Coronary artery (tissue), 2 donors: Measurements from ENCODE around the gene RECK.

ENCODE experiments used
- DNase-seq: peaks from one replicate; pipeline ENCODE4 v3.0.0-alpha.2; 2017; ENCODE audit warnings: low spot score
- H3K27ac ChIP-seq, 2 donors: fragments of 200-600 bp; sonication (generic); one replicate each; pipeline ENCODE4 v1.5.1; 2016 to 2019
- H3K4me3 ChIP-seq: fragments of 200-600 bp; sonication (generic); 2 replicates; pipeline ENCODE4 v1.5.1; 2016; ENCODE audit warnings: mild to moderate bottlenecking, moderate library complexity
- TF ChIP-seq, protein P1 (sequence below): fragments of 200-600 bp; sonication (generic); IDR thresholded peaks from one replicate; pipeline ENCODE4 v1.5.1; 2019; ENCODE audit warnings: antibody characterized with exemption

Gene RECK

DNA sequence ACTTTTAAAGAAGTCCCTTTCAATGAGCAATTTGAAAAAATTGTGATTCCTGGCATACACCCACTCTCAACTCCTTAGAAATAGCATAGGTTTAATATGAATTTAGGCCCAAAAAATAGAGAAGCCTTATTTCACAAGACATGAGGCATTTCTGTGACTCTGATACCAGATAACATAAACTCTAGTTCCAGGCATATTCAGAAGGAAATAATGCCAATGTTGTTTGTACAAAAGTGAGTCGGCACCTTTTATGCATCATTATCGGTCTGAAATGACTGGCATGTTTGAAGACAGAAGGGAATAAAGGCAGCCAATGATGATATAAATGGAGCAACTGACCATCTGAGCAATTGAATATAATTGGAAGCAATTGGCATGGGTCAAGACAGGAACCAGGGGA is 19.4 kb upstream of the RECK start:
- no peak for DNase-seq
- TF ChIP-seq, protein P1, sequence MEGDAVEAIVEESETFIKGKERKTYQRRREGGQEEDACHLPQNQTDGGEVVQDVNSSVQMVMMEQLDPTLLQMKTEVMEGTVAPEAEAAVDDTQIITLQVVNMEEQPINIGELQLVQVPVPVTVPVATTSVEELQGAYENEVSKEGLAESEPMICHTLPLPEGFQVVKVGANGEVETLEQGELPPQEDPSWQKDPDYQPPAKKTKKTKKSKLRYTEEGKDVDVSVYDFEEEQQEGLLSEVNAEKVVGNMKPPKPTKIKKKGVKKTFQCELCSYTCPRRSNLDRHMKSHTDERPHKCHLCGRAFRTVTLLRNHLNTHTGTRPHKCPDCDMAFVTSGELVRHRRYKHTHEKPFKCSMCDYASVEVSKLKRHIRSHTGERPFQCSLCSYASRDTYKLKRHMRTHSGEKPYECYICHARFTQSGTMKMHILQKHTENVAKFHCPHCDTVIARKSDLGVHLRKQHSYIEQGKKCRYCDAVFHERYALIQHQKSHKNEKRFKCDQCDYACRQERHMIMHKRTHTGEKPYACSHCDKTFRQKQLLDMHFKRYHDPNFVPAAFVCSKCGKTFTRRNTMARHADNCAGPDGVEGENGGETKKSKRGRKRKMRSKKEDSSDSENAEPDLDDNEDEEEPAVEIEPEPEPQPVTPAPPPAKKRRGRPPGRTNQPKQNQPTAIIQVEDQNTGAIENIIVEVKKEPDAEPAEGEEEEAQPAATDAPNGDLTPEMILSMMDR, result no peak
- no peak overlapping the region for H3K4me3 ChIP-seq

DNA sequence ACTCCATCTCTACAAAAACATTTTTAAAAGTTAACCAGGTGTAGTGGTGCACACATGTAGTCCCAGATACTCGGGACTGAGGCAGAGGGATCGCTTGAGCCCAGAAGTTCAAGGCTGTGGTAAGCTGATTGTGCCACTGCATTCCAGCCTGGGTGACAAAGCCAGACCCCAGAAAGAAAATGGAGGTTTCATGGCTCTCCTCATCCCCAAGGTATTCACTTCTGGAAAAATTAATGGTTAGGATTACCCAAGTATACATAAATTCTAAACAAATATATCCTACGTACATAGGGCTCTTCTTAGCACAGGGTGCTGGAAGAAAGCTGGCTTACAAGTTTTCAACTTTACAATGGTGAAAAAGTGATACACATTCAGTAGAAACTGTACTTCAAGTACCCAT is 18.6 kb upstream of the RECK start:
- no peak for DNase-seq
- Histone ChIP-seq H3K4me3 (no peak overlapping the region), H3K27ac (no peak overlapping the region)
- TF ChIP-seq, protein P1, result no peak

More for the DNA sequence above, 19.4 kb upstream of the RECK start:
- no peak overlapping the region for H3K27ac ChIP-seq

DNA sequence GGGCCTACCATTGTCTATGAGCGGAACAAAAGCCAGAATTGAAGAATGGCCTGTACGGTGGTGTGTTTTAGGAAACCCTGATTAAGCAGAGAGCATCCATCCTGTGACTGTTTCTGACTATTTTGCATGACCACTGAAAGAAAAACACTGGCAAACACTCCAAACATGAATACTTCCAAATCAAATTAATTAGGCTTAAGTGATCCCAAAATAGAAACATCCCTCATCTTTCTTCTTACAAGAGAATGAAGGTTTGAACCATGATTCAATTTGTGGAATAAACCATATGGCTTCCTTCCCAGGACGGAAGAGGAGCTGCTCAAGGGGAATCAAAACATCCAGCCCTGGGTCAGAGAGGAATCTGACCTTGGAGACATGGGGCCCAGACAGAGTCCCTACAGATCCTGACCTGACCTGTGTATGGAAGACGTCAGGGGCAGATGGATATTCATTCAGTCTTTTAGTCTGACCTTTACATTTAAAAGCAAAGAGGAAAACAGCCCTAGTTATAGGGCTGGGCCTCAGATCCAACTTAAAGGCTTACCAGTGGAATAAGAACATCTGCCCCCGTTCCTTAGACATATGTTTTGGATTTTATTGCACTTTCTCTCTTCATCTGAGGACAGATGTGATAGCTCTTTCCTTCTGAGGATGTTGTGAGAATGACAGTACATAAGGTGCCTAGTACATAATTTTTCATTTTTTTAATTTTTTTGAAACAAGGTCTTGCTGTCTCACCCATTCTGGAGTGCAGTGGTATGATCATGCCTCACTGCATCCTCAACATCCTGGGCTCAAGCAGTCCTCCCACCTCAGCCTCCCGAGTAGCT is 17.6 kb upstream of the RECK start:
- Histone ChIP-seq H3K27ac (no peak overlapping the region), H3K4me3 (no peak overlapping the region)
- DNase-seq, result no peak
- TF ChIP-seq, protein P1, result no peak

DNA sequence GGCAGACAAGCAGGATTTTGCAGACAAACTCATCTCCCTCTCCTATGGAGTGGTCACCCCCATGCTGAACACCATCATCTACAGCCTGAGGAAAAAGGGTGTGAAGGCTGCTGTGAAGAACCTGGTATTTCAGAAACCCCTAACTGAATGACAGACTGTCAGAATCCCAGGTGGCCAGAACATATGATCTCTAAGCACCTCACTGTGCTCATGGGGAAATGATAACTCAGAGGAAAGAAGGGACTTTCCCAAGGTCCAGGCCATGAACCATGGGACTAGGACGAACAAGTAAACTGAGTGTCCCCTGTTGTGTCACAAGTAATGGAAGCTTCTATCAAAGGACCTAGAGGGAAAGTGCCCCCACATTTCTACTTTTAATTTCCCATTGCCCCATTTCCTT is 14.7 kb upstream of the RECK start:
- TF ChIP-seq, protein P1, result no peak
- no peak for DNase-seq
- Histone ChIP-seq H3K27ac (no peak overlapping the region), H3K4me3 (no peak overlapping the region)

DNA sequence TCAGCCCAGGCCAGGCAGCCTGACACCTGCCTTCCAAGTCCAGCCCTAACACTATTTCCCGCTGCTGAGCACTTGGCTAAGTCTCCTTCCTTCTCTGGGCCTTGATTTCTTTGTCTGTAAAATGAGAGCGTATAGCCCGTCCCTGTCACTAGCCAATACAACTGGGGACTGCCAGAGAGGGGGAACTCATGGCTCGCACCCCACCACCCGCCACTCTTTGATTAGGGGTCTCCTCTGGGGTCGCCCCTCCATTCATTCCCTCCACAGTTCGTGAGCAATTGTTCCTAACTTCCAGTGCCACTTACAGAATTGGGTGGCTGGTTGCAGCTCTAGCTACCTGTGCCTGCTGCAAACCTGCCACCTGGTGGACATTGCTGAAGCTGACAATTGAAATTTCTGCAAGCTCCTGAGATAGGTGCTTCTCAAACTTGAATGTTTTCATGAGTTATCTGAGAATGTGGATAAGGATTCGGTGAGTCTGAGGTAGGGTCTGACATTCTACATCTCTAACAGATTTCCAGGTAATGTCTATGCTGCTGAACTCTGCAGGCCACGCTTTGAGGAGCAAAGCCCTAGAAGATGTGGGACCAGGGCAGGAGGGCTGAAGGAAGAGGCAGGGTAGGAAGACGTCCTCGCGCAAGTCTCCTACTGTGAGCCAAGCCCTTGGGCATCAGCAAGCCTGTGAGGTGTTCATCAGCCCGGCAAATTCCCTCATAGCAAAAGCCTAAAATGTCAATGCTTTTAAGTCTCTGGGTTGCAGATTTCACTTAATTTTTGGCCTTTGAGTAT is 13.3 kb upstream of the RECK start:
- no peak overlapping the region for H3K4me3 ChIP-seq
- no peak for DNase-seq

DNA sequence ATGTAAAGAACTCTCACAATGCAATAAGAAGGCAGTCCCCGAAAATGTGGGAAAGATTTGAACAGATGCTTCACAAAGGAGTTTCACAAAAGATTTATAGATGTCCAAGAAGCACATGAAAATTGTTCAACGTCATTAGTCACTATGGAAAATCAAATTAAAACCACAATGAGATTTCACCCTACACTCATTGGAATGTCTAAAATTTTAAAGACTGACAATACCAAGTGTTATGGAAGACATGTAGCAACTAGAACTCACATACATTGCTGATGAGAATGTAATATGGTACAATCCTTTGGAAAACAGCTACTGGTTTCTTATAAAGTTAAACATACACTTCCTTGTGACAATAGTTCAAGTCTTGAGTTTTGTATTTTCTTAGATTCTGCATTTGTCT is 11.0 kb upstream of the RECK start:
- DNase-seq, result no peak
- TF ChIP-seq, protein P1, result no peak
- H3K27ac ChIP-seq, result no peak overlapping the region
- H3K4me3 ChIP-seq, result no peak overlapping the region

More for the DNA sequence above, 13.3 kb upstream of the RECK start:
- TF ChIP-seq, protein P1, result peak; percentile 67
- H3K27ac ChIP-seq, result no peak overlapping the region
